ENCODE results near the gene APEH.

GRCh38 chr3:49668414-49668797 lies 5.7 kb upstream of the APEH start:
- peak; percentile 15 for TF ChIP-seq POLR2AphosphoS5 (IDR thresholded peaks at IDR 0.05)
- TF ChIP-seq, protein P1, sequence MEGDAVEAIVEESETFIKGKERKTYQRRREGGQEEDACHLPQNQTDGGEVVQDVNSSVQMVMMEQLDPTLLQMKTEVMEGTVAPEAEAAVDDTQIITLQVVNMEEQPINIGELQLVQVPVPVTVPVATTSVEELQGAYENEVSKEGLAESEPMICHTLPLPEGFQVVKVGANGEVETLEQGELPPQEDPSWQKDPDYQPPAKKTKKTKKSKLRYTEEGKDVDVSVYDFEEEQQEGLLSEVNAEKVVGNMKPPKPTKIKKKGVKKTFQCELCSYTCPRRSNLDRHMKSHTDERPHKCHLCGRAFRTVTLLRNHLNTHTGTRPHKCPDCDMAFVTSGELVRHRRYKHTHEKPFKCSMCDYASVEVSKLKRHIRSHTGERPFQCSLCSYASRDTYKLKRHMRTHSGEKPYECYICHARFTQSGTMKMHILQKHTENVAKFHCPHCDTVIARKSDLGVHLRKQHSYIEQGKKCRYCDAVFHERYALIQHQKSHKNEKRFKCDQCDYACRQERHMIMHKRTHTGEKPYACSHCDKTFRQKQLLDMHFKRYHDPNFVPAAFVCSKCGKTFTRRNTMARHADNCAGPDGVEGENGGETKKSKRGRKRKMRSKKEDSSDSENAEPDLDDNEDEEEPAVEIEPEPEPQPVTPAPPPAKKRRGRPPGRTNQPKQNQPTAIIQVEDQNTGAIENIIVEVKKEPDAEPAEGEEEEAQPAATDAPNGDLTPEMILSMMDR (IDR thresholded peaks at IDR 0.05; ENCODE audit: poor library complexity, severe bottlenecking), result no peak
- TF ChIP-seq EZH2 (IDR thresholded peaks at IDR 0.05; ENCODE audit: borderline replicate concordance, insufficient read depth, low read length, poor library complexity, severe bottlenecking), result no peak
- no peak for TF ChIP-seq MXI1 (conservative IDR thresholded peaks at IDR 0.05; ENCODE audit: poor library complexity, severe bottlenecking)
- no peak for TF ChIP-seq EP300 (conservative IDR thresholded peaks at IDR 0.05; ENCODE audit: poor library complexity, severe bottlenecking)
- TF ChIP-seq SMC3 (conservative IDR thresholded peaks at IDR 0.05; ENCODE audit: poor library complexity), result no peak

All from neural cell (in vitro differentiated cells).